ENCODE results near the gene KRT28.

DNA sequence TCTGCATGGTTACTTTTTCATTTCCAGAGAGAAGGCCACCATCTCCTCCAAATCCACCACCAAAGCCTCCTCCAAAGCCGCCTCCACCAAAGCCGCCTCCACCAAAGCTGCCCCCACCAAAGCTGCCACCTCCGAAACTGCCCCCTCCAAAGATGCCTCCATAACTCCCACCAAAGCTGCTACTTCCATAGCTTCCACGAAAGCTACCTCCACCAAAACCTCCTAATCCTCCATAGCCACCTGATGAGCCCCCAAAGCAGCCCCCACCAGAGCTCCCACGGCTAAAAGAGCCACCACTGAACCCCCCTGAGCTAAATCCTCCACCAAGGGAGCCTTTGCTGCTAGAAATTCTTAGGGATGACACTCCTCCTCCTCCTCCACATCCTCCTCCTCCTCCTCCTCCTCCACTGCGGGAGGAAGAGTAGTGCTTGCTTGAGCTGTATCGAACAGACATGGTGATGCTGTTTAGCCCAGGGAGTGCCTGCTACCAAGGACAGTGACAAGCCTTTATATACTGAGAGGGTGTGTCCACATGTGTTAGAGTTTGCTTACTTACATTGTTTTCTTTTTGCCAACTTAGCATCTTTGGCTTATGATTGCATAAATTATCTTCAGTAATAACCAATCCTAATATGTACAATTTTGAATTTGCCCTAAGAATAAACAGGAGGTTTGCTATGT is 22.5 kb upstream of the KRT28 start, which contains the start of gene KRT10:
- TF ChIP-seq YY1 (IDR thresholded peaks at IDR 0.05; ENCODE audit: insufficient read depth, insufficient read length) (no peak), ZNF274 (IDR thresholded peaks at IDR 0.05; ENCODE audit: low read depth, low read length) (no peak), SUZ12 (IDR thresholded peaks at IDR 0.05; ENCODE audit: extremely low read depth, insufficient read depth, insufficient read length) (no peak)

Data from NT2/D1 (cell line).